Stimulated activated naive CD4-positive, alpha-beta T cell (primary cell): ENCODE measurements around the gene TAS2R40.
"Not testable (repeated sequence)": the region's sequence is repeated elsewhere in the genome, so short reads cannot be mapped to it uniquely, and the experiment has no call there.

ENCODE experiments used
- DNase-seq, 6 experiments: peaks; one replicate each; lab custom pipeline; 2025; lab: John Stamatoyannopoulos, UW

The TAS2R40 gene

GRCh38 chr7:143250822-143251221 lies 29.0 kb downstream of the TAS2R40 start:
- peak in 3 of 6 experiments; percentile 82 to 88 (median 85) for DNase-seq

- peak in 2 of 6 experiments; percentile 10 to 11 for DNase-seq
These were observed 30.2 kb downstream of the TAS2R40 start for GRCh38 chr7:143252006-143252405.

GRCh38 chr7:143255564-143255963 lies 33.7 kb downstream of the TAS2R40 start:
- DNase-seq, result no peak

DNA sequence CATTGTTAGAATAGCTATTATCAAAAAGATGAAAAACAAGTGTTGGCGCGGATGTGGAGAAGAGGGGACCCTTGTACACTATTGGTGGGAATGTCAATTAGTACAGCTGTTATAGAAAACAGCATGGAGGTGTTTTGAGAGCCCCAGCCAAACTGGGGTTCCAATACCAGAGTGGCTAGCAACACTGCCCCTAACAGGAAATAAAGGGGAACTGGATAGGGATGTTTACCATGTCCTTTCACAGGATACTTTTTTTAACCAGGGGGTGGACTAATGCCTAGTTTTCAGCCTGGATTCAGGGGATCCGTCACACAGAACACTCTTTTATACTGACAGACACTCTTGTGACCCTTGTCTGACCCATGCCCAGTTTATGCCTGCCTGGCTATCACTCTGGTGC lies 34.5 kb downstream of the TAS2R40 start:
- no peak for DNase-seq

- DNase-seq, result no peak
These were observed 35.1 kb downstream of the TAS2R40 start for GRCh38 chr7:143256932-143257331.

GRCh38 chr7:143257501-143257900 lies 35.7 kb downstream of the TAS2R40 start:
- DNase-seq, result no peak

DNA sequence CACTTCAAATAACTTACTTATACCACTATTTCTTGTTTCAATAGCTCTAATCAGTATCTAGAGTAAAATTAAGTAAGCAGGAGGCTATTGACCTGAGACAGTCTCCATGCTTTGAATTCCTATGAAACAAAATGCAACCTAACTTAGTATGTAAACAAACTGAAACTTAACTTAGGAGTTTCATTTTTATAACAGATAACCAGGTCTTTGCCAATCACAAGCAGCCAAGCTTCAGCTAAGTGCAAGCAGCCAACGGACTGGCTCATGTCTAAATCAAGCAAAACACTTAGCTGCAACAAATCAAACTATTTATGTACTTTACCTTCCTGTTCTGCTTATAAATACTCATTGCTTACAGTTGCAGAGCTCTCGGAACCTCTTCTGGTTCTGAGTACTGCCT lies 37.0 kb downstream of the TAS2R40 start:
- peak in 2 of 6 experiments; percentile 5 to 27 for DNase-seq

DNA sequence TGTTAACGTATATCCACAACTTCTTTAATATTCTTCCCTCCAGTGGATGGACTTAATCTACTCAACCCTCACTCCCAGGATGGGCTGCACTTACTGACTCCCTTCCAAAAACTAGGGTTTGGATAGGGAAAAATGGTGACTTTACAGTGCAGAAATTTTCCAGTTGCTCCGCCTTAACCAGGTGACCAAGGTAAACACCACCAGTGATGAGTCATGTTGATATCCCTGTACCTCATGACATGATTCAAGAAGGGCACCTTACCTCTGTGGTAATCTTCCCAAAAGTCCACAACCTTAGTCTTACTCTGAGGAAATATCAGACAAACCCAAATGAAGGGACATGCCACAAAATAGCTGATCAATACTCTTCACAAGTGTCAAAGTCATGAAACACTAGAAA lies 37.9 kb downstream of the TAS2R40 start:
- no peak for DNase-seq

- no peak for DNase-seq
These were observed 40.1 kb downstream of the TAS2R40 start for GRCh38 chr7:143261901-143262300.

GRCh38 chr7:143263266-143264195 lies 41.7 kb downstream of the TAS2R40 start, which contains the start of gene GSTK1:
Gene GSTK1, plus strand, starts transcription at chr7:143263441. Its CDS starts 73 bp downstream, at chr7:143263514.
- peak; percentile 59 to 79 (median 64) for DNase-seq

DNA sequence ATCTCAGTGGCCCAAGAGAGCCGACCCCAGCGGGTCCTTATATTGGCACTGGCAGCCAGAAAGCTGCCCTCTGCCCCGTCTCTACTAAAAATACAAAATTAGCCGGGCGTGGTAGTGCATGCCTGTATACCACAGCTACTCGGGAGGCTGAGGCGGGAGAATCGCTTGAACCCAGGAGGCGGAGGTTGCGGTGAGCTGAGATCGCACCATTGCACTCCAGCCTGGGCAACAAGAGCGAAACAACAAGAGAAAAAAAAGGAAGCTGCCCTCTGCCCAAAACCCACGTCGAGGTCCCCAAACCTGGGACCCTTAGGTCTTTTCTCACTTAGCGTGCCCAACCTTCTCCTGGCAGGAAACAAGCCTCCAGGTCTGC lies 42.3 kb downstream of the TAS2R40 start:
- DNase-seq, result not testable (repeated sequence)

GRCh38 chr7:143265017-143265693 lies 43.3 kb downstream of the TAS2R40 start:
- no peak for DNase-seq

- DNase-seq, result no peak
These were observed 47.4 kb downstream of the TAS2R40 start for GRCh38 chr7:143269251-143269650.

GRCh38 chr7:143271240-143271639 lies 49.4 kb downstream of the TAS2R40 start:
- DNase-seq, result no peak
